Heart right ventricle (tissue), 12 donors: ENCODE results near the gene TAGAP. TPM values are rescaled to one million over a fixed set of nuclear protein-coding genes. Genes with fewer than 3 reads are reported as not detected.

Experiments
- polyA plus RNA-seq, 2 donors: library from polyadenylated mRNA; stranded (reverse); fragments of 200-250 nt; gene quantifications; one replicate each; pipeline ENCODE4 v1.2.3, GENCODE V29; 2013
- total RNA-seq, 10 donors: library from RNA; stranded (reverse); fragmentation: NEBNext Ultra II Directional in 3 of 10; extraction: Animal tissue kit (Norgen Biotek cat#: 25700) in 3 of 10; gene quantifications; one replicate each; pipeline versions ENCODE4 v1.2.1 to v1.2.4, GENCODE V29; 2021 to 2023
- donor health status: ischemic (EF 13 %, LVEDD 7.1; RV severe dilation, severe dysfunction).
- donor health status: healthy with polysubstance abuse.
- donor health status: DM: no; HTN: yes; CAD: no.
- donor health status: DM: no; HTN: no; CAD: no.
- donor health status: ischemic (EF 25% LVEDD 6.9; RV normal size, moderate dysfunction).
- donor health status: ischemic (EF 25% LVEDD 5.7; RV mildly dilated, moderate dysfunction).
- donor health status: healthy.
- donor health status: nonischemic (EF 11% LVEDD 7.7; RV severe dilation, severe dysfunction).
- donor health status: DM: yes; HTN: yes; CAD: no.
- donor health status: PGD.
- donor health status: ischemic (EF 29% LVEDD 5.4; RV normal size, mild dysfunction).
- donor health status: nonischemic (EF 23%, LVEDD 6.1; RV moderate dilation, normal function).

Gene TAGAP
- total and polyA plus RNA-seq, 12 donors = 0.28 to 6.5 (median 0.80) TPM

Other genes starting within 250 kb of the TAGAP start
- gene EZR, start 225.6 kb downstream of the TAGAP start, total RNA-seq = 100 to 1,000 TPM; 148 to 227 (median 186) TPM
- 100 to 1,000 TPM in 1 of 2 donors, 10 to 100 TPM in 1; 90.3 to 322 TPM for gene EZR, start 225.6 kb downstream of the TAGAP start, polyA plus RNA-seq
- 10 to 100 TPM in 7 of 10 donors, 1 to 10 TPM in 3; 7.2 to 11.7 (median 10.3) TPM for gene RSPH3, start 44.8 kb downstream of the TAGAP start, total RNA-seq
- 1 to 10 TPM; 2.3 to 2.8 TPM for gene RSPH3, start 44.8 kb downstream of the TAGAP start, polyA plus RNA-seq
- gene FNDC1, start 124.4 kb upstream of the TAGAP start, total RNA-seq = 1 to 10 TPM in 7 of 10 donors, under 1 TPM in 3; 0.44 to 6.2 (median 2.9) TPM
- under 1 TPM; 0.07 to 0.20 TPM for gene FNDC1, start 124.4 kb upstream of the TAGAP start, polyA plus RNA-seq